HG03442 (cell line): ENCODE data around the gene EMILIN3.
"Not testable (repeated sequence)": the region's sequence is repeated elsewhere in the genome, so short reads cannot be mapped to it uniquely, and the experiment has no call there.

Source experiments
- ATAC-seq: cut with Tn5 transposase; IDR thresholded peaks from one replicate; pipeline ENCODE4 v1.9.1; 2021; ENCODE audit warnings: mild to moderate bottlenecking, moderate library complexity; ENCODE audit not compliant: unreplicated experiment

Gene EMILIN3

DNA sequence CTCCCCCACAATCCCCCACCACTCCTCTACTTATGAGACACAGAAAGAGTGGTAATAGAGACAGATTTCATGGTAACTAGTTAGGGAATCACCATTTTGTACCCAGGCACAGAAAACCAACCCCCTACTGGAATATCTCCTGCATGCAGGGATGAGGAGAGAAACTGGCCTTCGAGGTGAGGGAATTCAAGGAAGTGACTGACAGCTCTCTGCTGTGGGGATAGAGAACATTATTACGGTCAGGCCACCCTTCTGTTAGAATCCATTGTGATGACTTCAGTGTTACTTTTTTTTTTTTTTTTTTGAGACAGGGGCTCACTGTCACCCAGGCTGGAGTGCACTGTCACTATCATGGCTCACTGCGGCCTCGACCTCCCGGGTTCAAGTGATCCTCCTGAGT is 39.4 kb downstream of the EMILIN3 start:
- no peak for ATAC-seq

DNA sequence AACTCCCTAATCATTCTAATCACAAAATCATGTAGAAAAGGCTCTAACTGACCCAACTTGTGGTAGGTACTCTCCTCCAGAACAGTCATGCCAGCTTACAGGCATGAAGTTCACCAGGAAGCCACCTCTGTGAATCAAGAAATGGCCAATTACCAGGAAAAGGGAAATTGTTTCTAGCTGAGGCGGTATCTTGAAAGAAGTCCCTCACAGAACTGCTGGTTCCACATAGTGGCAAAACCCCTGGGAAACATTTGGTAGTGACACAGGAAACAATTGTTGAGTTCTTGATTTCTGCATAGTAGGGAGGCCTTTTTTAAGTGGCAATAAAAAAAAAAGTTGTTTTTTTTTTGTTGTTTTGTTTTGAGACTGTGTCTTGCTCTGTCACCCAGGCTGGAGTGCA is 45.6 kb downstream of the EMILIN3 start:
- no peak for ATAC-seq

DNA sequence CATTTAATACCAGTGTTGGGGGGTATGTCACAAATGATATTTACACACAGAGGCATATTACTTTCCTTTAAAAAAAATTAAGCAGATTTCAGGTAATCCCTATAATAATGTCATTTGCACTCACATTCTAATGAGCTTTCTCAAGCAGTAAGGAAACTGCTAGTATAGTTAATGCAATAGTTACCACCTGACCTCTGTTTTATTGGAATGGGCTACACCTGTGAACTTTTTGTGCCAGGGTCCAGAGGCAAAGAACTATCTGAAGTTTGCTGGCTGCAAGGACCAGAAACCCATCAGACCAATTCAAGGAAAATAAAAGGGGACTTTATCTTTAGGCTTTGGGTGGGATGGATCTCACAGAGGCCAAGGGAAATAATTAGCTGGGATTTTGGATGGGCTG is 46.2 kb downstream of the EMILIN3 start:
- no peak for ATAC-seq

DNA sequence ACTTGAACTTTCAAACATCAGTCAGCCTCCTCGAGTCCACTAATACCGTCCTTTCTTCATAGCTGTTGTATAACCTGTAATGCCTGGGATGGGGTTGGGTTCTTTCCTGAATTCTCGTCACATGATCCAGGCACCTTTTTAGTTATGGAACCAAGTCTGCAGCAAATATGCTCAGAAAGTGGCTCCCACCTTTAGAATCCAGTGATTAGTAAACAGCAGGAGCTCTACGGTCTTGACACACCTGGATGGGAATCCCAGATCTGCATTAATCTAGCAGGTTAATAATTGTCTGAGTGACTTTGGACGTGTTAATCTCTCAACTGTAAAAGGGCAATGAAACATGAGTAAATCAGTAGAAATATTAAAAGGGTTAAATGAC is 48.4 kb downstream of the EMILIN3 start:
- ATAC-seq, result no peak

DNA sequence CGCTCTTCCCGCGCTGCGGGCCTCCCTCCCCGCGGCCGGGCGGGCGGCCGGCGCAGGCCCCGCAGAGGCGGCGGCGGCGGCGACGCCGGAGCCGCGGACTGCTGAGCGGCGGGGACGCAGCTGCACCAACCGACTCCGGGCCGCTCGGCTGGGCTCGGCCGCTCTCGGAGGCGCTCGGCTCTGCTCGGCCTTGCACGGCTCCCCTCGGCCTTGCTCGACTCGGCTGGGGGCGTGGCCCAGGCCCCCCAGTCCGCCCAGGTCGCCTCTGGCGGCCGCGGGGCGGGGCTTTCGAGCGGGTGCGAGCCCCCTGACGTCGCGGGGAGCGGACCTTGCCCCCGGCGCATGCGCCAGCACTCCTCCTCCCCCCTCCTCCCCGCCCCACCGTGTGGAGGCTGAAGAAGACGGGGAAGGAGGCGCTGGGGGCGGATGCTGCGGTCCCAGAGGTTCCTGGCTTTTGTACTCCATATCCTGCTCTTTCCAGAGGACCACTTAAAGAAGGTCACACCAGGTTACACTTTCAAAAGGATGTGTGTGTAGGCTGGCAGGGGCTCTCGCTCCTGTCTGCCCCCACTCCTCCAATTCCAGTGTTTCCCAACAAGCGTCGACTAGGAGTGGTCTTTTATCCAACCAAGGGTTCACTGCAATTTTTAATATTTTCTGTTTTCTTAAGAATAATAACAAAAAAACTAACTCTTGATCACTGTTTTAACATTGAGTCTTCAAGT is 48.9 kb downstream of the EMILIN3 start, which contains the start of gene ZHX3:
ZHX3 (minus strand) TSS at position 186 of the 725 bp plus-strand sequence. CDS start 112,815 bp downstream, outside the sequence.
- peak; percentile 95 for ATAC-seq

DNA sequence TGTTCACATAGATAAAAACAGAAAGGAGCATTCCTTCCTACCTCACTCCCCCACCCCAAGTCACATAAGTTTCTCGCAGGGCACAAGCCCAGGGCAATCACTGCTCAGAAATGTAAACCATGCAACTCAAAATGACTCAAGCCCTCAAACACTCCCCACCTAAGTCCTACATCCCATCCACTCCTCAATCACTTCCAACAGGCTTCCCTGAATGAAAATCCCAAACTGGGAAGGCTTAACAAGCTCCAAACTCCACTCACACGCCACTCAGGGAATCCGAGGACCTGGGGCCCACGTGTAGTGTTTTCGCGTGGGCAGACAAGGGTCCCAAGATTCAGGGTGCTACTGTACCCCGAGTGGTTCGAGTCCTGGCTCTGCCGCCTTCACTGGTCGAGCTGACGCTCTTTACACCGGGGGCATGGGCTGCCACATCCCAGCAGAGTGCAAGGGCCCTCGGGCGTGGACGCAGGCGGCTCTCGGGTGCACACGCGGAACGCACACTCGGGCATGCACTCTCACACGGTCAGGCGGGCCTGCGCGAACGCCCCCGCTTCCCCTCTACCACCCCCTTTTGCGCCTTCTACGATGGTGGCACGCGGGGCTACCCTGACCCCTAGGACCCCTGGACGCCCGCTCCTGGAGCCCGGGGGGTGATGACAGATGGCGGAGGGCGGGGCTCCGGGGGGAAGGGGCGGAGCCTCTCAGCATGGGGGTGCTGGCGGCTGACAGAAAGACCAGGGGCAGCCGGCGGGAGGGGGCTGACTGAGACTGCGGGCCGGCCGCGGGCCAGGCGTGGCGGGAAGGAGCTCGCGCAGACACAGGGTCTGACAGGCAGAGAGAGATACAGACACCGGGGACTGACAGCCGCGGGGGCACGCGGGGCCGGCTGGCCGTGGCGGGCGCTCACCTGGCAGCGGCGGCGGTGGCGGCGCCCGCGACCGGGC is 49.7 kb downstream of the EMILIN3 start:
- peak; percentile 53 for ATAC-seq

DNA sequence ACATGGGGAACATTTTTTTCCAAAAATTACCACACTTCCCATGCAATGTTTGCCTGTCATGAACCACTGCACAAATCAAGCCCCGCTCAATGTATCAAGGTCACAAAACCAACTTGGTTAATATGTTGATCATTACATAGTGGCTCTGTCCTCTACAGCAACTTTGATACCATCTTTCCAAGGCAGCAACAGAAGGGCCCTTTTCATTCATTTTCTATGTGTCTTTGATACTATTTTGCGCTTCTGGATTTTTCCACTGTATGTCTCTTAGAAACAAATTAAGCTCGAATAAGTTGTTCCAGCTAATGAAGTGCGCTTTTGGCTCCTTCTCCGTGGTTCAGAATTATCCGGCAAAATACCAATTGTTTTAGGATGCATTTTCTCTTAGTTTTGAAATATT is 50.6 kb downstream of the EMILIN3 start:
- no peak for ATAC-seq

DNA sequence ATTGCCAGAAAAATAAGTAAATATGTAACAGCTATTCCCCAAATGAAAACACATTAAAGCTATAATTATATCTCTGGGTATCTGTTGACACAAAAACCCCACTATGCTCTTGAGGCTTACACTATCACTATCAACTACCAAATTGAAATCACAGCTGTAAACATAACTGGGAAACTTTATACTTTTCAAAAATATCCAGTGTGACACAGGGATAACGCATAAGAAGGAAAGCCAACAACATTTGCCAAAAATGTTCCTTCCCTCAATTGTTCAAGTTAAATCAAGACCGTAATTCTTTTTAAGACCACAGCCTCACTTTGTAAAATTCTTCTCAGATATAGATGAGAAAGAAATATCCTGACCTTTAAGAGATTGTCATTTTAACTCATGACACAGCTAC is 52.2 kb downstream of the EMILIN3 start:
- no peak for ATAC-seq

DNA sequence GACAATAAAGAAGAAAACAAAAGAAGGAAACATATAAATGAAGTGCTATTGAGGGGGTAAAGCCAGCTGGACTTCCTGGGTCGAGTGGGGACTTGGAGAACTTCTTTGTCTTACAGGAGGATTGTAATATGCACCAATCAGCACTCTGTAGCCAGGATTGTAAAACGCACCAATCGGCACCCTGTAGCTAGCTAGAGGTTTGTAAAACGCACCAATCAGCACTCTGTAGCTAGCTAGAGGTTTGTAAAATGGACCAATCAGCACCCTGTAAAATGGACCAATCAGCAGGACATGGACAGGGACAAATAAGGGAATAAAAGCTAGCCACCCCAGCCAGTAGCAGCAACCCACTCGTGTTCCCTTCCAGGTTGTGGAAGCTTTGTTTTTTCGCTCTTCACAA is 54.6 kb downstream of the EMILIN3 start:
- not testable (repeated sequence) for ATAC-seq
